Osteoblast (primary cell): Measurements from ENCODE around the gene MPG. TPM values are rescaled to one million over a fixed set of nuclear protein-coding genes. Genes with fewer than 3 reads are reported as not detected.
A peak's percentile ranks its signal among the peaks of the same experiment; 100 is the strongest.

Experiments used
- DNase-seq: peaks from one replicate; pipeline ENCODE4 v3.0.0; 2011; ENCODE audit warnings: low spot score, mixed read lengths; ENCODE audit not compliant: insufficient read length; ENCODE audit errors: missing footprints
- H2AFZ ChIP-seq: 2 replicates; pipeline ENCODE4 v1.6.0; 2011; ENCODE audit warnings: mild to moderate bottlenecking, low read length
- H3K27ac ChIP-seq: 2 replicates; pipeline ENCODE4 v1.5.1; 2011; ENCODE audit warnings: mild to moderate bottlenecking, low read depth, low read length, moderate library complexity
- H3K27me3 ChIP-seq: 2 replicates; pipeline ENCODE4 v1.6.0; 2012; ENCODE audit warnings: mild to moderate bottlenecking, control low read depth, inconsistent platforms, low read length, moderate library complexity; ENCODE audit not compliant: insufficient read depth
- H3K36me3 ChIP-seq: 2 replicates; pipeline ENCODE4 v1.5.1; 2011; ENCODE audit warnings: mild to moderate bottlenecking, low read length, control low read depth, moderate library complexity; ENCODE audit not compliant: insufficient read depth
- H3K4me1 ChIP-seq: 2 replicates; pipeline ENCODE4 v1.5.1; 2011; ENCODE audit warnings: mild to moderate bottlenecking, low read length, control low read depth, moderate library complexity; ENCODE audit not compliant: insufficient read depth
- H3K4me2 ChIP-seq: 2 replicates; pipeline ENCODE4 v1.6.0; 2011; ENCODE audit warnings: mild to moderate bottlenecking, low read length; ENCODE audit not compliant: insufficient read depth
- H3K4me3 ChIP-seq: fragments of 200-600 bp; sonication (generic); 3 replicates; pipeline ENCODE4 v1.5.1; 2012; ENCODE audit warnings: mild to moderate bottlenecking, low read length, inconsistent platforms; ENCODE audit not compliant: insufficient read depth
- H3K79me2 ChIP-seq: 2 replicates; pipeline ENCODE4 v1.6.0; 2012; ENCODE audit warnings: mild to moderate bottlenecking, low read length, control low read depth, inconsistent platforms; ENCODE audit not compliant: insufficient read depth
- H3K9me3 ChIP-seq: 2 replicates; pipeline ENCODE4 v1.5.1; 2011; ENCODE audit warnings: low read depth, low read length, control low read depth
- H4K20me1 ChIP-seq: 2 replicates; pipeline ENCODE4 v1.6.0; 2012; ENCODE audit warnings: mild to moderate bottlenecking, low read length, control low read depth; ENCODE audit not compliant: insufficient read depth
- CTCF ChIP-seq: IDR thresholded peaks from 2 replicates; pipeline ENCODE4 v1.5.1; 2011; ENCODE audit warnings: mild to moderate bottlenecking, low read depth, low read length, moderate library complexity; ENCODE audit errors: extremely low read depth
- total RNA-seq: library from RNA; depleted of rRNA; stranded (reverse); fragments of >200 nt; gene quantifications from 2 replicates; pipeline ENCODE4 v1.2.3, GENCODE V29; 2012

The MPG gene
- total RNA-seq, 1 donor = 180 TPM

- H2AFZ ChIP-seq = no peak overlapping the region
- peaks cover 13% of the 10 kb centered on the region for H4K20me1 ChIP-seq
- H3K27ac ChIP-seq = peak overlapping the region; percentile 91
- peak overlapping the region; percentile 71 for H3K4me3 ChIP-seq
- H3K9me3 ChIP-seq = no peaks in the 10 kb centered on the region
- peaks cover 32% of the 10 kb centered on the region for H3K4me1 ChIP-seq
- H3K79me2 ChIP-seq = peaks cover 46% of the 10 kb centered on the region
- DNase-seq = peak; percentile 97
- TF ChIP-seq CTCF = no peak
- H3K36me3 ChIP-seq = peaks cover 23% of the 10 kb centered on the region
- H3K27me3 ChIP-seq = no peaks in the 10 kb centered on the region
- peak overlapping the region; percentile 88 for H3K4me2 ChIP-seq
These were observed 572 bp downstream of the MPG start for GRCh38 chr16:78444-79150.

GRCh38 chr16:79151-80054, 1.4 kb downstream of the MPG start:
- Histone ChIP-seq H3K4me1 (peaks cover 40% of the 10 kb centered on the region), H3K4me2 (peak overlapping the region; percentile 88)

GRCh38 chr16:83060-83603, 5.1 kb downstream of the MPG start:
- H3K9me3 ChIP-seq = no peaks in the 10 kb centered on the region
- no peaks in the 10 kb centered on the region for H3K27me3 ChIP-seq
- no peak for TF ChIP-seq CTCF
- H3K4me3 ChIP-seq = no peak overlapping the region
- H3K27ac ChIP-seq = no peak overlapping the region
- DNase-seq = no peak
- H3K36me3 ChIP-seq = peaks cover 52% of the 10 kb centered on the region
- no peak overlapping the region for H3K4me2 ChIP-seq
- H2AFZ ChIP-seq = no peak overlapping the region
- peaks cover 33% of the 10 kb centered on the region for H3K4me1 ChIP-seq
- H3K79me2 ChIP-seq = peaks cover 65% of the 10 kb centered on the region
- H4K20me1 ChIP-seq = peaks cover 45% of the 10 kb centered on the region

More at GRCh38 chr16:79151-80054, 1.4 kb downstream of the MPG start:
- peak; percentile 94 for DNase-seq
- no peak for TF ChIP-seq CTCF
- Histone ChIP-seq H4K20me1 (peaks cover 22% of the 10 kb centered on the region), H3K27me3 (no peaks in the 10 kb centered on the region), H3K27ac (peak overlapping the region; percentile 91), H3K79me2 (peaks cover 46% of the 10 kb centered on the region), H3K36me3 (peaks cover 23% of the 10 kb centered on the region), H3K4me3 (peak overlapping the region; percentile 71), H3K9me3 (no peaks in the 10 kb centered on the region), H2AFZ (no peak overlapping the region)
